ENCODE measurements around the gene MICAL2. TPM values are rescaled to one million over a fixed set of nuclear protein-coding genes. Genes with fewer than 3 reads are reported as not detected.

The MICAL2 gene
- total RNA-seq, 1 experiment from 2014 or later: 314 TPM

DNA sequence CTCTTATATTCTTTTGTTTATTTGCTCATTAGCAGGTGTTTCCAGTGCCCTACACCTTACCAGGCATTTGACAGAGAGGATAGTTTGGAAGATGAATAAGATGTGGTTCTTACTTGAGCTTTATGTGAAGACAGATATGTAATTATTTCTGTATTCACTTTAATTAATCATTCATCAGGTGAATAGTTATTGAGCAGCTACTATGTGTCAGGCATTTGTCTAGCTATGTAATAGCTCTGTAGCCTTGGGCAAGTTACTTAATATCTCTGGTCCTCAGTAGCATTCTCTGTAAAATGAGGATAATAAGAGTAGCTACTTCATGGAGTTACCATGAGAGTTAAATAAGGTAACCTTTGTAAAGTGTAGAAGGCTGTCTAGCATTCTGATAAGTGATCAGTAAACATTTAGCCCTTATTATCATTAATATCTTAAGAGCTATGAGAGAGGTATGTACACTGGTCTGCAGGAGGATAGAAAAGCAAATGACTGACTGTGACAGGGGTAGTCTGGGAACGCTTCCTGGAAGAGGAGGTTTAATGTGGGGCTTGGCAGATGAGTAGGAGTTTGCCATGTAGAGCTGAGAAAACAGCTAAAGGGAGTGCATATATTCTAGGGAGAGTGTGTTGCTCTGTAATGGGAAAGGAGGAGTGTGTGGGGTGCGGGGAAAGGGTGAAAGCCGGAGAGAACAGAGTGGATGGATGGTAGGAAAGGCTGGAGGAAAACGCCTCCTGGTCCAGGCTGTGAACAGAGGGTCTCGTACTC lies 56.1 kb downstream of the MICAL2 start:
- no peak for DNase-seq (ENCODE audit: low read depth)

- DNase-seq (ENCODE audit: low read depth): peak; percentile 99
These were observed 56.9 kb downstream of the MICAL2 start for GRCh38 chr11:12167061-12168000.

- no peak for DNase-seq (ENCODE audit: low read depth)
These were observed 57.7 kb downstream of the MICAL2 start for GRCh38 chr11:12168114-12168513.

DNA sequence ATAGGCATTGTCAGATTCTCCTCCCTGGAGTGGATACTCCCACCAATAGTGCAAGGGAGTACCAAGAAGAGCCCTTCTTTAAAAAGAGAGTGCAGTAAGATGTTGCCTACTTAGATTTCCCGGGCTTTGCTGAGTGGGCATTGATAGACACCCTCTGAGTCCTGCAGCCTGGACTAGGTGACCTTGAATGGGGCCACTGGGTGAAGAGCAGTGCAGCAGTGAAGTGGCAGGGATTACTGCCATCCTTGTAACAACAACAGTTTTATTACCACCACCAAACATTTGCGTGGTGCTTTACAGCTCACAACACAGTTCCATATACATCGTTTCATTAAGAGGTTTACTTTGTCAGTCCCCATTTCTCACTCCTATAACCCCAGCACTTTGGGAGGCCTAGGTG lies 59.4 kb downstream of the MICAL2 start:
- no peak for DNase-seq (ENCODE audit: low read depth)

DNA sequence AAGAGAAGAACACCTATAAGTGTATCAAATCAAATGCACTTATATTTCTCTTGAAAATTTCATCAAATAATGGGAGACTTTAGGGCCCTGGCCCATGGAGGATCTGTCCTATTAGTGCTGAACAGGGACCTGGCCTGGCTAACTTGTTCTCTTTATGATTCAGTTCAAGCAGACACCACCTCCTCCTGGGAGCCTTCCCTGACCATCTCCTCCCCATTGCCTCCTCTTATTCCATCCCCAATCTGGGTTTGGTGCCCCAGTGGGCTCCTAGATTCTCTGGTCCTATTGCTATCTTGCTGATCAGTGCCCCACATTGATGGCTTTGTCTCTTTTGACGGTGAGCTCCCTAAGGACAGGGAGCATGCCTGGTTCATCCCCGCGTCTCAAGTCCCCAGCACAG lies 60.1 kb downstream of the MICAL2 start:
- DNase-seq (ENCODE audit: low read depth): no peak

DNA sequence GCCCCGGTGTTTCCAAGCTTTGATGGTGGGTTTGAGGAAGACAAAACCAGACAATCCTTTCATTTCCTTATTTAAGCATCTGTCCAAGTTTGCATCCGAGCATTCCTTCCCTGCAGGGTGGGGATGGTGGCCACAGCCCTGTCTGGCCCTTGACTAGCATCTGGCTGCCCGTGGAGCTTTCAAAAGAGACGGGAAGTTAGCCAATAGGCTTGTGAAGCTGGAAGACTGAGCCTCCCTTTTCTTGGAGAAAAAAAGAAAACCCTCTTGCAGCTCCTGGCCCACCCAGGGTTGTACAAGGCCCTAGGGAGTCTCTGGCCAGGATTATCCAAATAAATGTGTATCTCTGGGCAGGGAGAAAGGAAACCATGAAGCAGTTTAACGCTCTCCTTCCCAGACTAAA lies 60.6 kb downstream of the MICAL2 start:
- no peak for DNase-seq (ENCODE audit: low read depth)

- DNase-seq (ENCODE audit: low read depth): no peak
These were observed 61.5 kb downstream of the MICAL2 start for GRCh38 chr11:12171921-12172320.

DNA sequence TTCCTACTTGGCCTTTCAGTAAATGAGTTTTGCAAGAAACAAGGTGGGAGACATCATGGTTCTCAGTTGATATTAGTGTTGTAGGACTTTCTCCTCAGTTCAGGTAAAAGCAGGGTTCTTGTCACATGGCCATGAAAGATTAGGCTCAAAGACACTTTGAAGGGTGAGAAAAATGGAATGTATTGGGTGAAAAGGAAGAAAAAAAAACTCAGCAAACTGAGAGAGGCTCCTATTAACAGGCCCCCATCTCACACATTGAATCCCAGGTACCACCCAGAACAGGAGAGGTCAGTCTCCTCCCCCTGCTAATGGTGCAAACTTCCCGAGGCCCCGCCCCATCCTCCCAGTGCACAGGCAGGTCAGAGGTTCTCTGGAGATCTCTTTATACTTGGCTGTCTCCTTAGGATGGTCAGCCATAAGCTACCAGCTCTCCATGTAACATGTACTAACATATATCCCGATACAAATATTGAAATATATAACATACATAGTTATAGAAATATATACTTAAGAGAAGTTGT lies 62.2 kb downstream of the MICAL2 start:
- DNase-seq (ENCODE audit: low read depth): no peak

- no peak for DNase-seq (ENCODE audit: low read depth)
These were observed 62.7 kb downstream of the MICAL2 start for GRCh38 chr11:12173111-12173510.

- DNase-seq (ENCODE audit: low read depth): no peak
These were observed 63.7 kb downstream of the MICAL2 start for GRCh38 chr11:12174128-12174476.

DNA sequence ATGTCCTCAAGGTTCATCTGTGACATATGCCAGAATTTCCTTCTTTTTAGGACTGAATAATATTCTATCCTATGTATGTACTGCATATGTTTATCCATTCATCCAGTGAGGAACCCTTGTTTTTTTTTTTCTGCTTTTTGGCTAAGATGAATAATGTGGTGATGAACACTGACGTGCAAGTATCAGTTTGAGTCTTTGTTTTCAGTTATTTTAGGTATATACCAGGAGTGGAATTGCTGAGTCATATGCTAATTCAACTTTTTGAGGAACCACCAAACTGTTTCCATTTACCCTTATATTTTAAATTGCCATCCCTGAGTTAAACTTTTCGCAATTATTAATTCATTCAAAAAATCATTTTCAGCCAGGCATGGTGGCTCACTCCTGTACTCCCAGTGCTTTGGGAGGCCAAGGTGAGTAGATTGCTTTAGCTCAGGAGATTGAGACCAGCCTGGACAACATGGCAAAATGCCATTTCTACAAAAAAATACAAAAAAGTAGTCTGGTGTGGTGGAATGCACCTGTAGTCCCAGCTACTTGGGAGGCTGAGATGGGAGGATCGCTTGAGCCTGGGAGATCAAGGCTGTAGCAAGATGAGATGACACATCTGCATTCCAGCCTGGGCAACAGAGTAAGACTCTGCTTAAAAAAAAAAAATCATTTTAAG lies 64.2 kb downstream of the MICAL2 start:
- DNase-seq (ENCODE audit: low read depth): peak; percentile 82

- peak; percentile 98 for DNase-seq (ENCODE audit: low read depth)
These were observed 65.4 kb downstream of the MICAL2 start for GRCh38 chr11:12175694-12176241.

DNA sequence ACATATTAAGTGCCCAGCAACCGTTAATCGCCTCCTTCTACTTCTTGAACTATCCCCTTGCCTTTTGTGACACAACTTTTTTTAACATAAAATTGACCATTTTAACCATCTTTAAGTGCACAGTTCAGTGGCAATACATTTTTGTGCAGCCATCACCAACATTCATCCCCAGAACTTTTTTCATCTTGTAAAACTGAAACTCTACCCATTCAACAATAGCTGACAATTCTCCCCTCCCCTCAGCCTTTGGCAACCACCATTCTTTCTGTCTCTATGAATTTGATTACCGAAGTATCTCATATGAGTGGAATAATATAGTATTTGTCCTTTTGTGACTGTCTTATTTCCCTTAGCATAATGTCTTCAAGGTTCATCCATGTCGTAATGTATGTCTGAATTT lies 66.0 kb downstream of the MICAL2 start:
- DNase-seq (ENCODE audit: low read depth): no peak

DNA sequence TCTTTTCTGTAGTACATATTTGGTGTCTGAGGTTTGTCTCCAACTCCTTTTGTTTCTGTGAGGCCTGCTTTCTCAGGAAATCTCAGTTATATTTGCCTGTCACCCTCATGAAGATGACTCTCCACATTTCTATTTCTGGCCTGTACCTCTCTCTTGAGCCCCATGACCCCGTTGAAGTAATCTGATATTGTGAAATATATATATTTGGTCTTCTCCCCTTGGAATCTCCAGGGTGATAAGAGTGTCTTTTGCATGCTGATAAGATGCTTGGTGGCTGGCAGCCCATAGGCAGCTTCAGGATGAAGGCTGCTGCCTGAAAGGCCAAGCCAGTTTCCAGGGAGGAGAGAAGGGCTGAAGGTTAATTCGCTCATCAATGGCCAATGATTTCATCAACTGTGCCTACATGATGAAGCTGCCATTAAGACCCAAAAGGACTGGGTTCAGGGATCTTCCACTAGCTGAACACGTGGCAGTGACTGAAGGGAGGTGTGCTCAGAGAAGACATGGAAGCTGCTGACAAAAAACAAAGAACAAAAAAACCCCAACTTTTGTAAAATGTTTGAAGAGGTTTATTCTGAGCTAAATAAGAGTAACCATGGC lies 67.4 kb downstream of the MICAL2 start:
- DNase-seq (ENCODE audit: low read depth): no peak

GRCh38 chr11:12179019-12179418 lies 68.6 kb downstream of the MICAL2 start:
- no peak for DNase-seq (ENCODE audit: low read depth)

DNA sequence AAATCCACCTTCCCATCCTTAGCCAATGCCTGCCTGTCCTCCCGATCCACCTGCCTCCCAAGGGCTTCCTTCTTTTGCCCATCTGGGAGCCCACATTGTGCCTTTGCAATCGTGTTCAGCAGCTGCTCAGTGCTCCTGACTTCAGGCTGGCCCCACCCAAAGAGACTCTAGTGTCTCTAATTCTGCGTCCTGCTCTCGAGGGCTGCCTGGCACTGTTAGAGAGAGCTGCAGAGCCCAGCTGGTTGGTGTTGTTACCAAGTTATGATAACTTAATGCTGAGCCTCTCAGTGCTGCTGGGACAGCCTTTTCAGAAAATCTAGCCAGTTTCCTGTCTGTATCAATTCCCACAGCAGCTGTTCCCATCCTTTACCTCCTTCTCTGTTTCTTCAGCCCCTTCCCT lies 69.1 kb downstream of the MICAL2 start:
- no peak for DNase-seq (ENCODE audit: low read depth)

- peak; percentile 61 for DNase-seq (ENCODE audit: low read depth)
These were observed 70.1 kb downstream of the MICAL2 start for GRCh38 chr11:12180257-12181205.

DNA sequence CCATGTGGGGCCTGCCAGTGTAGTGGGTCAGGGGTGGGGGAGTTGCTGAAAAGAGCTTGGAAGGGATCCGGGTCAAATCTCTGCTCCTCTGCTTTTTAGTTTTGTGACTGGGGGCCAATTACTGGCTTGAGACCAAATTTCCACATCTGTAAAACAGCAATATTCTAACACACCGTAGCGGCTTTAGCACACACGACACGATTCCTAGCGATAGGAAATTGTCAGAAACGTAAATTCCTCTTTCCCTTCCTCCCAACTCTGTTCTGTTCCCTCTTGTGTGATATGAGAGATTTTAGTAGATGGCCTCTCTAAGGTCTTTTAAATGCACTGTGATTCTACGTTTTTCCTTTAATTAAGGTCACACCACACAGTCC lies 71.9 kb downstream of the MICAL2 start:
- DNase-seq (ENCODE audit: low read depth): no peak

DNA sequence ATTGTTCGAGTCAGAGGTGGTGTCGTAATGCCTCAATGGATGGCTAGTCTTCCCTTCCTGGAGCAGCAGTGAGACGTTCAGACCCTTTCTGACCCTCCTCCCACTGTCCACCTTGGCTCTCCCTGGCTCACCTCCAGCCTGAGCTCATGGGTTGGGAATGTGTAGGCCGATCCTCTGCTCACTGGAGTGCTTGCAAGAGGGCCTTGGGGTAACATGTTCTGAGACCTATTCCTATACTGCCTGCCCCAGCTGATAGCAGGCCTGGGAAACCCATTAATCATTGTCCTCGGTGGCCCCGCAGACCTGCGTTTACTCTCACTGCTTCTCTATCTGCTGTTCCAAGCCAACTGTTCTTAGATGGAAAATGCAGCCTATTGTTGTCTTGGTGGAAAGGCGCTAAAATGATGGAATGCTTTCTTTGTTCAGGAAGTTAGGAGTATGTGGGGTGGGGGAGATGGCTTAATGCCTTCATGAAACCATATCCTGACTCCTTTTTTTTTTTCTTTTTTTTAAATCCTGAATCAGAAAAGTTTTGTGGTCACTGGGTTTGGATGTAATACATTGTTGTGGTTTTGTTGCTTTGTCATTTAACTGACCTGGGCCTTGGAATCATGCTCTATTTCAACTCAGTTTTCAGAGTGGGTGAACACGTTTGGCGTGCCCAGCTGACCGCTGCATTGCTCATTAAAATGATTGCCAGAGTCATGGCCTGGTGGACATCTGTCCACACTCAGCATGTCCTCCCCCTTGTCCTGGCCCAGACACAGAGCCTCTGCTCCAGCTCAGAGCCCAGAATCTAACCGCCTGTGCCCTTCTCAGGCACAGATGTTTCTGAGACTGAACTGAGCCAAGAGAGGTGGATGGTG lies 72.5 kb downstream of the MICAL2 start:
- DNase-seq (ENCODE audit: low read depth): peak; percentile 100

Data from HT1080 (cell line).